Measurements from ENCODE around the gene ACAN. TPM values are rescaled to one million over a fixed set of nuclear protein-coding genes. Genes with fewer than 3 reads are reported as not detected.

ACAN gene
- total and polyA plus RNA-seq, 2 of the 8 experiments (the other 6 are each of a cell fraction or from before 2014, with no cell fraction given) = 0.71 to 0.73 TPM

- H3K4me2 ChIP-seq (ENCODE audit: insufficient read depth in 1 of 2, low read depth in 2 of 2, low read length in 2 of 2) = no peak overlapping the region
- no peak overlapping the region for H3K23ac ChIP-seq (ENCODE audit: insufficient read length)
- H3K14ac ChIP-seq (ENCODE audit: insufficient read length) = no peak overlapping the region
- no peak overlapping the region for H2AFZ ChIP-seq (ENCODE audit: low read length)
- H3K79me2 ChIP-seq (ENCODE audit: control insufficient read depth in 1 of 2, insufficient read depth in 2 of 2, low read length in 2 of 2) = no peaks in the 10 kb centered on the region
- H3K9ac ChIP-seq (replicated peaks in 1 of 4; ENCODE audit: extremely low read depth in 1 of 4, low read depth in 3 of 4, low read length in 3 of 4) = no peak overlapping the region
- no peak overlapping the region for H3K18ac ChIP-seq (ENCODE audit: extremely low read depth, low read length)
- H3K4ac ChIP-seq (replicated peaks; ENCODE audit: insufficient read length, low read depth, low read length) = no peak overlapping the region
- no peak for FAIRE-seq
- H3K56ac ChIP-seq (replicated peaks; ENCODE audit: insufficient read length, low read depth, low read length) = no peak overlapping the region
- H4K5ac ChIP-seq (ENCODE audit: insufficient read length, low read depth, low read length) = no peak overlapping the region
- POLR2A ChIA-PET (ENCODE audit: partially characterized antibody) = interaction anchor here (0.5 kb wide), 1 partner anchor 12 kb away, joined by 3 read pairs; no protein-coding TSS in a partner anchor
- H2BK12ac ChIP-seq (ENCODE audit: low read depth, low read length) = no peak overlapping the region
- no peak overlapping the region for H2BK120ac ChIP-seq (replicated peaks; ENCODE audit: low read depth, low read length)
- no peaks in the 10 kb centered on the region for H3K9me3 ChIP-seq (ENCODE audit: insufficient read depth in 2 of 2, low read depth in 1 of 2, low read length in 1 of 2)
- H3K79me1 ChIP-seq (ENCODE audit: low read depth, low read length) = no peaks in the 10 kb centered on the region
- DNase-seq (ENCODE audit: low read depth in 1 of 2, low spot score in 2 of 2) = no peak
- H3K4me3 ChIP-seq (ENCODE audit: extremely low read depth in 1 of 4, insufficient read depth in 2 of 4, low read depth in 3 of 4, low read length in 4 of 4) = no peak overlapping the region
- H3K4me1 ChIP-seq (replicated peaks in 1 of 4; ENCODE audit: control insufficient read depth in 3 of 4, insufficient read depth in 4 of 4, low read length in 3 of 4) = no peaks in the 10 kb centered on the region
- peaks cover 0 to 3% of the 10 kb centered on the region in 2 experiments for H4K20me1 ChIP-seq (replicated peaks in 1 of 2; ENCODE audit: control insufficient read depth in 1 of 2, insufficient read depth in 2 of 2, low read length in 2 of 2)
- 85% methylated on average over 1 of the region's 1 CpG; no CpG with 5 or more reads in 1 of the 2 experiments for WGBS, 2 experiments (ENCODE audit: extremely low coverage in 1 of 2, insufficient coverage in 1 of 2, insufficient read length in 1 of 2, insufficient replicate concordance in 2 of 2, low coverage in 1 of 2, low lambda C conversion rate in 2 of 2, missing lambda C conversion rate in 1 of 2)
- H4K91ac ChIP-seq (replicated peaks; ENCODE audit: insufficient read length, low read length) = no peak overlapping the region
- H2AK5ac ChIP-seq (ENCODE audit: low read depth, low read length) = no peak overlapping the region
- H2BK20ac ChIP-seq (ENCODE audit: low read length) = no peak overlapping the region
- H3K27me3 ChIP-seq (replicated peaks in 1 of 4; ENCODE audit: control insufficient read depth in 3 of 4, extremely low read depth in 1 of 4, insufficient read depth in 3 of 4, low read length in 3 of 4) = no peaks in the 10 kb centered on the region; a peak in 1 of 7 replicates
- no peak overlapping the region for H2BK5ac ChIP-seq (ENCODE audit: low read depth, low read length)
- H3K27ac ChIP-seq (ENCODE audit: low read depth, low read length) = no peak overlapping the region
- no peak overlapping the region for H2BK15ac ChIP-seq (ENCODE audit: low read length)
- H3K36me3 ChIP-seq (ENCODE audit: control insufficient read depth in 2 of 4, insufficient read depth in 4 of 4, low read length in 3 of 4) = no peaks in the 10 kb centered on the region
- H3K23me2 ChIP-seq (ENCODE audit: low read depth, low read length) = no peaks in the 10 kb centered on the region
- no peak overlapping the region for H4K8ac ChIP-seq (ENCODE audit: extremely low read depth, insufficient read depth, low read length)
- CTCF ChIA-PET (ENCODE audit: partially characterized antibody) = interaction anchor here (0.7 to 1.2 kb wide), 2 partner anchors 23 to 97 kb away, joined by 3 read pairs; no protein-coding TSS in a partner anchor
- TF ChIP-seq CTCF (IDR thresholded peaks at IDR 0.05; ENCODE audit: control extremely low read depth in 1 of 3, insufficient read depth in 1 of 3, low read depth in 1 of 3, low read length in 3 of 3) = no peak
- TF ChIP-seq EGR1 (IDR thresholded peaks at IDR 0.05; ENCODE audit: borderline replicate concordance, low read depth, low read length) = no peak
- TF ChIP-seq SRF (IDR thresholded peaks at IDR 0.05; ENCODE audit: low read depth, low read length) = no peak
- TF ChIP-seq EP300 (IDR thresholded peaks at IDR 0.05; ENCODE audit: borderline replicate concordance in 1 of 2, low read depth in 2 of 2, low read length in 2 of 2) = no peak
- TF ChIP-seq YY1 (IDR thresholded peaks at IDR 0.05; ENCODE audit: low read depth, low read length) = no peak
- no peak for TF ChIP-seq SP4 (IDR thresholded peaks at IDR 0.05; ENCODE audit: low read length)
- no peak for TF ChIP-seq CHD2 (IDR thresholded peaks at IDR 0.05; ENCODE audit: low read length)
- TF ChIP-seq MAFK (IDR thresholded peaks at IDR 0.05; ENCODE audit: low read depth, low read length) = no peak
- TF ChIP-seq E2F6 (IDR thresholded peaks at IDR 0.05) = no peak
- TF ChIP-seq SP1 (IDR thresholded peaks at IDR 0.05; ENCODE audit: low read depth, low read length) = no peak
- no peak for TF ChIP-seq RBBP5 (IDR thresholded peaks at IDR 0.05; ENCODE audit: borderline replicate concordance, low read depth, low read length)
- TF ChIP-seq POU5F1 (IDR thresholded peaks at IDR 0.05; ENCODE audit: low read depth, low read length) = no peak
These were observed 43.4 kb upstream of the ACAN start for GRCh38 chr15:88759872-88760271.
